Natural killer cell treated with Interleukin-12 subunit alpha and Interleukin-12 subunit beta and Interleukin-15 and Interleukin-18, amount 100 ng/mL, for 72 hours (primary cell): ENCODE measurements around the gene ITGA2. TPM values are rescaled to one million over a fixed set of nuclear protein-coding genes. Genes with fewer than 3 reads are reported as not detected.

Experiments used
- ATAC-seq, 2 donors: fragments of 150-1000 bp; cut with Tn5 transposase in 1 of 2; sonication (Bioruptor Pico), chemical (Tn5 transposase) in 1 of 2; 2 replicates each; pipeline ENCODE4 v1.10.0; 2021
- DNase-seq: peaks from one replicate; pipeline ENCODE4 v3.0.0; 2022; ENCODE audit warnings: low spot score
- H3K27ac Mint-ChIP-seq, 2 donors: 1 replicate in 1 of 2; 2 replicates in 1 of 2; pipeline ENCODE4 v1.8.0; 2022; ENCODE audit warnings: mixed read lengths in 2 of 2, mild to moderate bottlenecking in 1 of 2, moderate library complexity in 1 of 2
- H3K27me3 Mint-ChIP-seq, 2 donors: 1 replicate in 1 of 2; 2 replicates in 1 of 2; pipeline ENCODE4 v1.8.0; 2022; ENCODE audit warnings: mixed read lengths in 2 of 2
- H3K36me3 Mint-ChIP-seq: one replicate; pipeline ENCODE4 v1.8.0; 2022; ENCODE audit warnings: mixed read lengths
- H3K4me1 Mint-ChIP-seq, 2 donors: 1 replicate in 1 of 2; 2 replicates in 1 of 2; pipeline ENCODE4 v1.8.0; 2022; ENCODE audit warnings: low read depth in 2 of 2, mixed read lengths in 2 of 2, mild to moderate bottlenecking in 1 of 2
- H3K4me3 Mint-ChIP-seq: one replicate; pipeline ENCODE4 v1.8.0; 2022; ENCODE audit warnings: mixed read lengths
- H3K9me3 Mint-ChIP-seq: 2 replicates; pipeline ENCODE4 v1.8.0; 2022; ENCODE audit warnings: mixed read lengths
- total RNA-seq, 2 donors: library from RNA; stranded (reverse); gene quantifications; one replicate each; pipeline ENCODE4 v1.2.3, GENCODE V29; 2022

The ITGA2 gene
- total RNA-seq, 2 donors from 2014 or later: 0.10 to 0.17 TPM

- Mint-ChIP-seq H3K27me3 (peaks cover 19 to 25% of the 10 kb centered on the region in 2 donors), H3K9me3 (no peaks in the 10 kb centered on the region), H3K4me1 (peaks cover 3 to 19% of the 10 kb centered on the region in 2 donors), H3K4me3 (no peak overlapping the region), H3K27ac (no peak overlapping the region), H3K36me3 (no peaks in the 10 kb centered on the region)
- ATAC-seq (no peak), DNase-seq (no peak)
Observed at GRCh38 chr5:53013857-53014256, 24.7 kb downstream of the ITGA2 start.

DNA sequence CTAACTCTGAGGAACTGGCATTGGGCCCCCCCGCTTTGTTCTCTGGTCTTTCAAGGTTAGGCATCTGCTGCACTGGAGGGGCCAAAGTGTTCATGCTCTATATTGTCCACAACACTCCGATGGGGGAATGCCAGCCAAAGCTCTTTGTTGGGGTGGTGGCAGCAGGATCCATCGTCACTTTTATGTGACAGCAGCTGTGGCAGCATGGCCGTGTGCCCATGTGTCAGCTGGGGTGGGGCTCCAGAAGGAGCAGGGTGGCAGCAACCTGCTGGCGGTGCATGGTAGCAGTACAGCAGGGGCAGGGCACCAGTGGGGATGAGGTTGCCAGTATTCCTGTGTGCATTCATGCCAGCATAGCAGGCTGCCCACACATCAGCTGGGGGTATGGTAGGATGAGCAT, 28.2 kb downstream of the ITGA2 start:
- Mint-ChIP-seq H3K4me3 (no peak overlapping the region), H3K9me3 (no peaks in the 10 kb centered on the region), H3K27me3 (peaks cover 14 to 25% of the 10 kb centered on the region in 2 donors), H3K4me1 (peaks cover 3 to 9% of the 10 kb centered on the region in 2 donors), H3K36me3 (no peaks in the 10 kb centered on the region), H3K27ac (no peak overlapping the region)
- ATAC-seq: no peak
- DNase-seq: no peak

- H3K27me3 Mint-ChIP-seq: peaks cover 12 to 23% of the 10 kb centered on the region in 2 donors
- DNase-seq (no peak), ATAC-seq (peak; percentile 20 to 38)
- H3K36me3 Mint-ChIP-seq: no peaks in the 10 kb centered on the region
- H3K4me1 Mint-ChIP-seq: peaks cover 3 to 9% of the 10 kb centered on the region in 2 donors
- no peaks in the 10 kb centered on the region for H3K9me3 Mint-ChIP-seq
- no peak overlapping the region for H3K27ac Mint-ChIP-seq
- H3K4me3 Mint-ChIP-seq: no peak overlapping the region
Observed at GRCh38 chr5:53017794-53018391, 28.7 kb downstream of the ITGA2 start.

- no peak overlapping the region for H3K27ac Mint-ChIP-seq
- DNase-seq (no peak), ATAC-seq (peak in 1 of 2 donors; percentile 61)
- H3K4me1 Mint-ChIP-seq: peaks cover 3 to 9% of the 10 kb centered on the region in 2 donors
- H3K4me3 Mint-ChIP-seq: no peak overlapping the region
- H3K27me3 Mint-ChIP-seq: peaks cover 7 to 16% of the 10 kb centered on the region in 2 donors
- no peaks in the 10 kb centered on the region for H3K36me3 Mint-ChIP-seq
- no peaks in the 10 kb centered on the region for H3K9me3 Mint-ChIP-seq
Observed at GRCh38 chr5:53019320-53019719, 30.2 kb downstream of the ITGA2 start.

GRCh38 chr5:53022930-53023511, 33.9 kb downstream of the ITGA2 start:
- no peak for ATAC-seq
- Mint-ChIP-seq H3K27me3 (no peaks in the 10 kb centered on the region), H3K9me3 (no peaks in the 10 kb centered on the region), H3K4me1 (no peaks in the 10 kb centered on the region), H3K4me3 (no peak overlapping the region), H3K36me3 (no peaks in the 10 kb centered on the region), H3K27ac (no peak overlapping the region)
- DNase-seq: no peak

DNA sequence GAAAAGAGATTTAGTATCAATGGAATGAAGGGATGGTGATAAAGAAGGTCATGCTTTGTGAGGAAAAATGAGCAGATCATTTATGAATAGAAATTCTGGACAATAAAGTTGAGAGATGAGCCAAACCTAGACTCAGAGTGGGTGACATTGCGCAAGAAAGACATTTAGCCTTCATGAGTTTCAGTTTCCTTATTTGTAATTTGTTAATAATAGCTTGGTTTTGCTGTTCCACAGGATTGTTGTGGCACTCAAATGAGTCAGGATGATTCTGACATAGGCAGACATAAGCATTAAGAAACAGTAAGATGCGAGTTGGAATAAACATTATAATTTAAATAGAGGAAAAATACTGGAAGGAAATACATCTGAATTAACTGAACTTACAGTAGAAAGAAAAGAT, 34.8 kb downstream of the ITGA2 start:
- peak; percentile 81 to 85 for ATAC-seq
- H3K4me1 Mint-ChIP-seq: no peaks in the 10 kb centered on the region
- H3K9me3 Mint-ChIP-seq: no peaks in the 10 kb centered on the region
- H3K27me3 Mint-ChIP-seq: no peaks in the 10 kb centered on the region
- DNase-seq: no peak
- H3K4me3 Mint-ChIP-seq: no peak overlapping the region
- no peak overlapping the region for H3K27ac Mint-ChIP-seq
- no peaks in the 10 kb centered on the region for H3K36me3 Mint-ChIP-seq

- no peak overlapping the region for H3K27ac Mint-ChIP-seq
- ATAC-seq (no peak), DNase-seq (no peak)
- no peaks in the 10 kb centered on the region for H3K36me3 Mint-ChIP-seq
- no peaks in the 10 kb centered on the region for H3K4me1 Mint-ChIP-seq
- H3K9me3 Mint-ChIP-seq: peaks cover 4% of the 10 kb centered on the region
- no peak overlapping the region for H3K4me3 Mint-ChIP-seq
- H3K27me3 Mint-ChIP-seq: peaks cover 0 to 3% of the 10 kb centered on the region in 2 donors
Observed at GRCh38 chr5:53024535-53024934, 35.4 kb downstream of the ITGA2 start.

- no peak overlapping the region for H3K4me3 Mint-ChIP-seq
- no peak for ATAC-seq
- no peak for DNase-seq
- no peaks in the 10 kb centered on the region for H3K36me3 Mint-ChIP-seq
- H3K27me3 Mint-ChIP-seq: peaks cover 0 to 3% of the 10 kb centered on the region in 2 donors
- no peaks in the 10 kb centered on the region for H3K4me1 Mint-ChIP-seq
- H3K27ac Mint-ChIP-seq: no peak overlapping the region
- H3K9me3 Mint-ChIP-seq: peaks cover 4% of the 10 kb centered on the region
Observed at GRCh38 chr5:53025487-53025886, 36.3 kb downstream of the ITGA2 start.

DNA sequence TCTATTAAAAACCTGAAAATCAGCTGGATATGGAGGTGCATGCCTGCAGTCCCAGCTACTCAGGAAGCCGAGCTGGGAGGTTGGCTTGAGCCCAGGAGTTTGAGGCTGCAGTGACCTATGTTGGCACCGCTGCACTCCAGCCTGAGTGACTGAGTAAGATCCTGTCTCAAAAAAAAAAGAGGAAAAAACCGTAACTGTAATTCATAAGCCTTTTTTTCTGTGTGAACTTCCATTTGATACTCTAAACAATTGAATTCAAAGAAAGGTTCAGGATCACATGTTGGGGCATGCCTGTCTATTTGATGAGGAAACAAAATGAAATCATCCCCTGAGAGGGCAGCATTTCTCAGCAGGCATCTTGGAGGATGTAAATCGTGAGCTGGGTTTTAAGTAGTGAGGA, 38.8 kb downstream of the ITGA2 start:
- Mint-ChIP-seq H3K27ac (no peak overlapping the region), H3K4me3 (no peak overlapping the region), H3K9me3 (peaks cover 4% of the 10 kb centered on the region), H3K4me1 (peaks cover 3 to 9% of the 10 kb centered on the region in 2 donors), H3K27me3 (peaks cover 0 to 3% of the 10 kb centered on the region in 2 donors), H3K36me3 (no peaks in the 10 kb centered on the region)
- DNase-seq: no peak
- no peak for ATAC-seq

- H3K4me1 Mint-ChIP-seq: peaks cover 3 to 9% of the 10 kb centered on the region in 2 donors
- H3K4me3 Mint-ChIP-seq: no peak overlapping the region
- H3K27ac Mint-ChIP-seq: no peak overlapping the region
- peaks cover 0 to 3% of the 10 kb centered on the region in 2 donors for H3K27me3 Mint-ChIP-seq
- ATAC-seq: no peak
- no peak for DNase-seq
- H3K36me3 Mint-ChIP-seq: no peaks in the 10 kb centered on the region
- peaks cover 4% of the 10 kb centered on the region for H3K9me3 Mint-ChIP-seq
Observed at GRCh38 chr5:53029608-53030007, 40.5 kb downstream of the ITGA2 start.

GRCh38 chr5:53030893-53031292, 41.7 kb downstream of the ITGA2 start:
- H3K4me3 Mint-ChIP-seq: no peak overlapping the region
- peak overlapping the region; percentile 37 to 76 for H3K27ac Mint-ChIP-seq
- ATAC-seq (no peak), DNase-seq (no peak)
- peaks cover 3 to 9% of the 10 kb centered on the region in 2 donors for H3K4me1 Mint-ChIP-seq
- H3K9me3 Mint-ChIP-seq: peaks cover 4% of the 10 kb centered on the region
- no peaks in the 10 kb centered on the region for H3K36me3 Mint-ChIP-seq
- H3K27me3 Mint-ChIP-seq: peaks cover 0 to 3% of the 10 kb centered on the region in 2 donors

- Mint-ChIP-seq H3K27ac (peak overlapping the region; percentile 37 to 76), H3K36me3 (no peaks in the 10 kb centered on the region), H3K9me3 (peaks cover 4% of the 10 kb centered on the region), H3K27me3 (peaks cover 0 to 3% of the 10 kb centered on the region in 2 donors), H3K4me3 (peak overlapping the region; percentile 40), H3K4me1 (peaks cover 3 to 9% of the 10 kb centered on the region in 2 donors)
- no peak for DNase-seq
- ATAC-seq: peak; percentile 79 to 88
Observed at GRCh38 chr5:53031695-53032096, 42.5 kb downstream of the ITGA2 start.

DNA sequence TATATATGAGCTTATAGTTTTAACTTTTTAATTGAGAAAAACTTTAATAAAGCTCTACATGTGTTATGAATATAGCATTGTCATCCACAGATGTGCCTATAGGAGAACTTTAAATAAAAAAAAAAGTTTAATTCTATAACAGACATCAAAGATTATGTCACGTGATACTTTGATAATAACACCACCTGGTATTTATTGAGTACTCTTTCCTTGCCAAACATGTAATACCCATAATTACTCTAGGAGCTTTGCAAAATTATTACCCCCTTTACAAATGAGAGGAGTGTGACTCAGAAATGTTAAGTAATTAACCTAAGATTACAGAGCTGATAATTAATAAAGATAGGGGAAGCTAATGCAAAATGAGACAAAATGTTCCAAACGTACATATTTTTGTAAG, 43.0 kb downstream of the ITGA2 start:
- Mint-ChIP-seq H3K4me3 (peak overlapping the region; percentile 40), H3K27me3 (peaks cover 0 to 3% of the 10 kb centered on the region in 2 donors), H3K9me3 (peaks cover 4% of the 10 kb centered on the region), H3K27ac (peak overlapping the region in 1 of 2 donors; percentile 76), H3K4me1 (peaks cover 3 to 9% of the 10 kb centered on the region in 2 donors), H3K36me3 (no peaks in the 10 kb centered on the region)
- DNase-seq (no peak), ATAC-seq (no peak)

DNA sequence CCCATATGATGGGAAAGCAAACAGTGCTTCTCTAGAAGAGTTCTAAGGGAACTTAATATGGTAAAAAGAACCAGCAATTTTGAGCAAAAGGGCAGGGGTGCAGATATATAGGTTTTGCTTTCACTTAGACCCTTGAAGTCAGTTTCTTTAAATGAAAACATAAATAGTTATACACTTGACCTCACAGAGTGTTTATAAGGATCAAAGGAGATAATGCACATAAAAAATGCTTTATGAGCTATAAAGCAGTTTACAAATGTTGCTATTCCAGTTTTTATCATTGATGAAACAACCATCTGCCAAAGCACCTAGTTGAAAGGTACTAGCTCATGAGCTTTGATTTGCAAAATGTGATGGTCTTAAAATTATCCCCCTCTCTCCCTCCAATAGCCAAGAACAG, 45.7 kb downstream of the ITGA2 start:
- no peaks in the 10 kb centered on the region for H3K36me3 Mint-ChIP-seq
- peaks cover 3 to 9% of the 10 kb centered on the region in 2 donors for H3K4me1 Mint-ChIP-seq
- H3K4me3 Mint-ChIP-seq: no peak overlapping the region
- H3K27me3 Mint-ChIP-seq: no peaks in the 10 kb centered on the region
- ATAC-seq: no peak
- no peaks in the 10 kb centered on the region for H3K9me3 Mint-ChIP-seq
- H3K27ac Mint-ChIP-seq: no peak overlapping the region
- DNase-seq: no peak
